HUES48 (cell line): ENCODE data around the gene KRTAP10-1.

Source experiments
- H3K27ac ChIP-seq: one replicate; pipeline ENCODE4 v1.7.0; 2013; ENCODE audit warnings: low read depth, low read length, inconsistent platforms
- H3K27me3 ChIP-seq: 2 replicates; pipeline ENCODE4 v1.6.1; 2013; ENCODE audit warnings: mild to moderate bottlenecking, low read length; ENCODE audit not compliant: control insufficient read depth, insufficient read depth
- H3K36me3 ChIP-seq: 2 replicates; pipeline ENCODE4 v1.6.1; 2013; ENCODE audit warnings: low read length; ENCODE audit not compliant: control insufficient read depth, insufficient read depth
- H3K4me1 ChIP-seq: 2 replicates; pipeline ENCODE4 v1.6.1; 2013; ENCODE audit warnings: mild to moderate bottlenecking, low read length; ENCODE audit not compliant: control insufficient read depth, insufficient read depth
- H3K4me3 ChIP-seq: 2 replicates; pipeline ENCODE4 v1.5.1; 2013; ENCODE audit warnings: mild to moderate bottlenecking, low read depth, low read length
- H3K9ac ChIP-seq: 2 replicates; pipeline ENCODE4 v1.6.1; 2013; ENCODE audit warnings: mild to moderate bottlenecking, low read depth, low read length, moderate library complexity
- H3K9me3 ChIP-seq: 2 replicates; pipeline ENCODE4 v1.6.1; 2013; ENCODE audit warnings: low read length; ENCODE audit not compliant: control insufficient read depth, insufficient read depth

The KRTAP10-1 gene

DNA sequence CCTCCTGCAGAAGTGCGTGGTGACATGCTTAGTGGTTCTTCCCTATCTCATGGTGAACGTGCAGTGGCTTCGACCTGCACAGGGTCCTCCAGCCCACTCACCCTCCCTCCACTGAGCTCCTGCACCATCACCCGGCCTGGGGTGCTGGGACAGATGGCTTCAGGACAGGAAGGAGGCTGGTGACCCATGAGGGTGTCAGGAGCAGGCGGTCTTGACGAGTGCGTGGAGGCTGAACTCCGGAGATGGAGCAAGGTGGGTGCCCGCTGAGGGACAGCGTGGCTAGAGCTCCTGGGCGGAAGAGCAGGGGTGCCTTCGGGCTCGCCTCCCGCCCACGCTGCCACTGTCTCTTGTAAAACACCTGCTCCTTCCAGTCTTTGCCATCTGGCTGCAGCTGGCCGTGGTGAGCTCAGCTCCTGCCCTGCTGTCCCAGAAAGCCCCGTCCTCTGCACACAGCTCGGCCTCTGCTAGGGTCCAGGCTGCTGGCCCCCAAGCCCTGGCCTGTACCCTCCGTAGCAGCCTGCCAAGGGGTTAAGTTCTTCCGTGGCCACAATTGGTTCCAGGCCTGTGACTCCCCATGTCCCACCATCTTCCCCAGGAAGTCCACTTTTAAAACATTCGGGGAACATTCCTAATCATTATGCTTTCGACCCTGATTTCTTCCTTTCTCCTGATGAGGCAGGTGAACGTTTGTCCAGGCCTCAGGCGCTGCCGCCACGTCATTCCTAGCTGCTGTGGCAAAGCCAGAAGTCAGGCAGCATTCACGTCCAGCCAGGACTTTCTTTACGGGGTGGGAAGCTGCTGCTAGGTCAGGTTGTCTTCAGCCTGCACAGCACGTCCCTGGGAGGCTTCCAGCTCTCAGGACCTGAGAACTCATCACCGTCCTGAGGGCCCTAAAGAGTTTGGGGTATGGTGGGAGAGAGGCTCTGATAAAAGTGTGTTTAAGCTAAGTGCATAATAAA is 8.1 kb downstream of the KRTAP10-1 start:
- no peaks in the 10 kb centered on the region for H3K4me1 ChIP-seq
- no peaks in the 10 kb centered on the region for H3K36me3 ChIP-seq
- no peaks in the 10 kb centered on the region for H3K9me3 ChIP-seq
- H3K27ac ChIP-seq, result no peak overlapping the region
- H3K9ac ChIP-seq, result no peak overlapping the region
- no peaks in the 10 kb centered on the region for H3K27me3 ChIP-seq
- no peak overlapping the region for H3K4me3 ChIP-seq

DNA sequence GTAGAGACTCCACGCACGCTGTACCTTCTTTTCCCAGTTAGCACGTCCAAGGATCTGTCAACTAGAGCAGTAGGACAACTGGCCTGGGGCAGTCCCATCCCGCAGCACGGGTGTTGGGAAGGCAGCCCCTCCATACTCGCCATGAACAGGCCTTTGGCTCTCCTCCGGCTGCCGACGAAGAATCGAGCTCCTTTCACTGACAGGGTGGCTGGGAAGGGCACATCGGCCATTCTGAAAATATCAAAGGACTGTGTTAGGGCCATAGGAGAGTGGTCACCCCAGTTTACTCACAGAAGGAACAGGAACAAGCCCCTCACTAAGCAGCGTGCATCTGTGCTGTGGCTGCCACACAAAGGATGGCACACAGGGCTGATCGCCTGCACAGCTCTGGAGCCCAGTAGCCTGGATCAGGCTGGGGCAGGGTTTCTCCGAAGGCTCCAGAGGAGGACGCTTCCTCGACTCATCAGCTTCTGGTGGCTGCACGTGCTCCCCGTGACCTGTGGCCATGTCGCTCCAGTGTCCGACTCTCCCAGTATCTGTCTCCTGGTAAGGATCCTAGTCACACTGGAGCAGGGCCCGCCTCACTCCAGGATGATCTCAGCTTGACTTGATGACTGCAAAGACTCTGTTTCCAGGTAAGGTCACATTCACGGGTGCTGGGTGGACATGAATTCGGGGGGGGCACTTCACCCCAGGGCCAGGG is 8.9 kb downstream of the KRTAP10-1 start:
- Histone ChIP-seq H3K9me3 (no peaks in the 10 kb centered on the region), H3K4me1 (no peaks in the 10 kb centered on the region), H3K36me3 (no peaks in the 10 kb centered on the region), H3K4me3 (no peak overlapping the region), H3K27ac (no peak overlapping the region), H3K27me3 (no peaks in the 10 kb centered on the region), H3K9ac (no peak overlapping the region)

DNA sequence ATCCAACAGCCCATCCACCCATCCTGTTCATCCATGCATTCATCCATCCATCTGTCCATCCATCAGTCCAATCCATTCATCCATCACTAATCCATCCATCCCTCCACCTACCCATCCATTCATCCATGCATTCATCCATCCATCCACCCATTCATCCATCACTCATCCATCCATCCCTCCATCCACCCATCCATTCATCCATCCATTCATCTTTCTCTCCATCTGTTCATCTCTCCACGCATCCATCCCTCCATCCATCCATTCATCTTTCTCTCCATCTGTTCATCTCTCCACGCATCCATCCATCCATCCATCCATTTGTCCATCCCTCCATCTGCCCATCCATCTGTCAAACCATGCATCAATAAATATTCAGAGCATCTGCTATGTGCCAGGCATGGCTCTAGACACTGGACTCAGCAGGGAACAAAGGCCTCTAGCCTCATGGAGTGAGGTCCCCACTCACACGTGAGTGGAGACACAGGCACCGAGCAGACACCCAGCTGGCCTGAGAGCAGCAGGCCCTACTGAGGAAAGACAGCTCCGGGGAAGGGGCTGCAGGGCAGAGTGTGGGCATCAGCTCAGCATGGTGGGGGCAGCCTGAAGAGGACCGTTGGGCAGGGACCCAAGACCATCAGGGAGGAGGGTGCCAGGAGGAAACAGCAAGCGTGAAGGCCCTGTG is 9.6 kb downstream of the KRTAP10-1 start:
- Histone ChIP-seq H3K27me3 (no peaks in the 10 kb centered on the region), H3K9ac (no peak overlapping the region), H3K36me3 (no peaks in the 10 kb centered on the region), H3K27ac (no peak overlapping the region), H3K4me3 (no peak overlapping the region), H3K4me1 (no peaks in the 10 kb centered on the region), H3K9me3 (no peaks in the 10 kb centered on the region)

DNA sequence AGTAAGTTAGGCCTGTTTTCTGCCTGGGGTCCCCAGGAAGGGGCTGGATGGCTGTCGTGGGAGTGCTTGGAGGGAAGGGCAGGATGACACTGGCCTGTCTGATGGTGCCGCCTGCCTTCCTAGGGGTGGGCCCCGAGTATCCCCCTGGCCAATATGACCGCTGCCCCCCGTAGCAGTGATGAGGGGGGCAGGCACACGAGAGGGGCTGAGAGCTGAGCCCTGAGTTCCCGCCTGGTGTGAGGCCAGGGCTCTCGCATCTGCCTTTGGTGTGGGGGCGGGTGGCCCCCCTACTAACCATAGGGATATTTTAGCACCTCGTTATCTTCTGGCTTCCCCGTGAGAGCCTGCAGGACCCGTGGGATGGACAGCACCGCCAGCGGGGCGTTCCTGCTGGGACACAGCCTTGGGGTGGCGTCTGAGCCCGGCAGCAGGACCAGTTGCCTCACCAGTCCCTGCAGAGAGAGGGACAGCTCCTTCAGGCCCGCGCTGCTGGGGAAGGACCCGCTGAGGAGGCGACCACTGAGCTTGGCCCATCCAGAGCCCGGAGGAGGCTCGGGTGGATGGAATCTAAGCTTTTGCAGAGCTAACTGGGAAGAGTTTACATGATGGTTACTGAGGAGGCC is 10.4 kb downstream of the KRTAP10-1 start:
- Histone ChIP-seq H3K27ac (no peak overlapping the region), H3K9ac (no peak overlapping the region), H3K9me3 (no peaks in the 10 kb centered on the region), H3K27me3 (no peaks in the 10 kb centered on the region), H3K4me3 (no peak overlapping the region), H3K4me1 (no peaks in the 10 kb centered on the region), H3K36me3 (no peaks in the 10 kb centered on the region)

DNA sequence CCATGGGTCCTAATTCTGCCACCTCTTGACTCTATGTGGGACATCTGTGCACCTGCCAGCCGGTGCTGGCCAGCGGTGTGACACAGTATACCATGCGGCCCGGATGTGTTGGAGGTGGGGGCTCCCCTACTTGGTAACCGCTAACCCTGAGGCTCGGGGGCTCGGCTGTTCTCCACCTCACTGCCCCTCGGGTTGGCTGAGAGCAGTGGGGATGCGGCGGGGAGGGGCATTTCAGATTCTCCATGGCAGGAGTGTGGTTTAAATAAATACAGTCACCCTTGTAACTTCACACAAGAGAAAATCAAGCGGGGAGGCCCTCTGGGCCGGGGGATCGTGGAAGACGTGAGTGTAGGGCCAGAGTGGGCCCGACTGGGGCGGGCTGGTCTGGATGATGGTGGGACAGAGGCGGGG is 11.0 kb downstream of the KRTAP10-1 start:
- Histone ChIP-seq H3K36me3 (no peaks in the 10 kb centered on the region), H3K4me3 (no peak overlapping the region), H3K27ac (no peak overlapping the region), H3K9ac (no peak overlapping the region), H3K27me3 (no peaks in the 10 kb centered on the region), H3K9me3 (no peaks in the 10 kb centered on the region), H3K4me1 (no peaks in the 10 kb centered on the region)

DNA sequence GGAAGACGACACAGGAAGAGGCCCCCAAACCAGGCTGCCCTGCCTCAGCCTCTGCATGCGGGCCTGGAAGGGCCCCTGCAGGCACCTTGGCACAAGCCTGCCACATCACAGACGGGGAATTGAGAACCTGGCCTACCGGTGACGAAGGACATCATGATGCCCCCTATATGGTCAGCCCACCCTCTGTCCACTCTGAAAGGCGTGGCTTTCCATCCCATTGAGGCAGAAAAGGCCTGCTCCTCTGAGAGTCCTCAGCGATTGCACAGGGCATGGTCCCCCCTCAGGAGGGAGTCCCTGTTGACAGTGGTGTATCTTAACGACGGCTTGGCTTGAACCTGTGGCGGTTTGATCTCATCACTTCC is 11.4 kb downstream of the KRTAP10-1 start:
- Histone ChIP-seq H3K27ac (no peak overlapping the region), H3K9me3 (no peaks in the 10 kb centered on the region), H3K4me3 (no peak overlapping the region), H3K27me3 (no peaks in the 10 kb centered on the region), H3K36me3 (no peaks in the 10 kb centered on the region), H3K4me1 (no peaks in the 10 kb centered on the region), H3K9ac (no peak overlapping the region)

DNA sequence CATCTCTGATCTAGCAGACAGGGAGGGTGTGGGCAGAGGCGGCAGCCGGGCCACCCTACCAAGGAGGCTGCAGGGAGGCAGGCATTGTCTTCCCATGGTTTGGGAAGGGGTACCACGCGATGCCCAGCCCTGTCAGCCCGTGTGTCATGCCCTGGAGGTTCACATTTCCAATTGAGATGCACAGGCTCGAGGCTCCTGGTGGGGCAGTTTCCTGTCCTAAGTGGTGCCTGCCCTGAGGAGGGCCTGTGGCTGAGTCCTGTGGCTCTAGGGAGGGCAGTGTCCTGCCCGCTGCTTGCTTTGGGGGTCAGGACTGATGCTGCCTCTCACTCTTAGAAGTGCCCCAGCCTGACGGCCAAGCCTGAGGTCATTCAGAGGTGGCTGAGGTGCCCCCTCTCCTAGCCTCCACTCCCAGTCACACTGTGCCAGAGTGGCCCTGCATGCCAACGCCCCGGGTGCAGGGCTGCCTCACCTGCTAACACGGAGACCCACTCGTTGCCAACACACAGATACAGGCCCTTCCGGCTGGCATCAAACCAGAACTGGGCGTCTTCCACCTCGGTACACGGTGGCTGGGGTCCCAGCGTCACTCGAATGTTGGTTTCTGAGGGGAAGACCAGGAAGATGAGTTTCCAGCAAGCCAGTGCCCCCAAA is 11.9 kb downstream of the KRTAP10-1 start:
- Histone ChIP-seq H3K4me1 (no peaks in the 10 kb centered on the region), H3K9ac (no peak overlapping the region), H3K9me3 (no peaks in the 10 kb centered on the region), H3K27me3 (no peaks in the 10 kb centered on the region), H3K4me3 (no peak overlapping the region), H3K27ac (no peak overlapping the region), H3K36me3 (no peaks in the 10 kb centered on the region)

DNA sequence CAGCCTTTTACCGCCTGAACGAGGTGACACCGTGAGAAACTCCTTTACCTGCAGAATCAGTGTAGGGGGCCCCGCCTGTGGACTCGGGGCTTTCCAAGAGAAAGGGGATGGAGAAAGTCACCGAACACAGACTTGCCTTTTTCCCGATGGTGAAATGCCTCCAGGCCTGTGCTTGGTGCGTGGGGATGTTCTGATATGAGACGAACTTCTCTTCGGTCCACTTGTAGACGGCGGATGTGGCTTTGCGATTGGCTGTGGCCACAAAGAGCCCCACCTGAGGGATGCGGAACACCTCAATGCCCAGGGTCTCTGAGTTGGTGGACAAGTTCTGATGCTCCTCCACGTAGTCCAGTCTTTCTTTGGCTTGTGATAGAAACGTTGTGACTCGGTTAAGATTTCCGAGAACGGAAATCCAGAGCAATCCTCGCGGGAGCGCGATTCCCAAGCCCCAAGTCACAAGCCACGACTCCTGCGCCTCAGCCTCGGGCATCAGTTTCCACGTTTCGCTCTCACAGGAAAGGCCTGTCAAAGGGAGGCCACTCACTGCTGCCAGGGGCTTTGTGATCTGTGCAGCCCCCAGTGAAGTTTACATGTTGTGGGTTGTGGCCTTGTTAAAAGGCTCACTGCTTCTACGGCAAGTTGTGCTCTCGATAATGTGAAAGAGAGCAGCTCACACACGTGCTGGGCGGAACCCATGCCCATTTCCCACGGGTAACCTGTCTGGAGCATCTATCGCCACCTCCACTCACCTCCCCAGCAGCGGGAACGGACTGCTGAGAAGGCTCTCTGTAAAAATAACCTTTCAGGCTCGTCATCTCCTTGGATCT is 12.6 kb downstream of the KRTAP10-1 start:
- Histone ChIP-seq H3K27me3 (no peaks in the 10 kb centered on the region), H3K4me1 (no peaks in the 10 kb centered on the region), H3K9me3 (no peaks in the 10 kb centered on the region), H3K27ac (no peak overlapping the region), H3K9ac (no peak overlapping the region), H3K36me3 (no peaks in the 10 kb centered on the region), H3K4me3 (no peak overlapping the region)

DNA sequence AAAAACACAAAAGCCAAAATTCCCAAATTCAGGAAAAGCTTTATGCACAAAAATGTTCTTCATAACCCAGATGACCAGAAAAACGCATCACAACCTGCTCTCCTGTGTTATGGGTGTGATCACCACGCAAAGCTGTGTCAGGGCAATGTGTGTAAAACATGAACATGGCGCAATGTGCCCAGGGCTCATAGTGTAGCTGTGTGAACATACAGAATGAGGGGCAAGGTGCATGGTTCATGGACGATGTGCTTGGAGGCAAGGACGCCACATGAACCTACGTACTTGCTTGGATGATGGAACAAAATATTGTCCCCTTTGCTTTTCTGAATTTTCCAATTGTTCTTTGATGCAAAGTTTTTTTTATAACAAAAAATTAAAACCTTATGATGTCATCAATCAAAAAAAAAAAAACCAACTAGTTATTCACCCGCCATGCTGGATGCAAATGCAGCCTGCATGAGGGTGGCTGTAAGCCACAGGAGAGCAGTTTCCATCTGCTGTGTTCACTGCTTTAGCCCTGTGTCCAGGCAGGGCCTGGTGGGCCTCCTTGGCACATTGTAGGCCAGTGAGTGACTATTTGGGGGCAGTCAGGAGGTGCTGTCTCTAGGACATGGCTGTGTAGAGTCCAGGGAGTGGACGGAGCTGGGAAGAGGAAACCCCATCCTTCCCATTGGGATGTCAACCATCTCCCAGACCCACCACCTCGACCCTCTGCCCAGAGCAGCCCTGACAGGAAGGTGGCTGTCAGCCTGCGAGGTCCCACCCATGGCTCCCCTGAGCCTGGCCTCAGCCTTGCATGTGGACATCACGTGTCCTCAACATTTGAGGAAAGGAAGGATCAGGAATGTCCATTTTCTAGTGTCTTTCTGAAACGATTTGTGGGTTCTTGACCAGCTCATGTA is 13.6 kb downstream of the KRTAP10-1 start:
- Histone ChIP-seq H3K4me1 (no peaks in the 10 kb centered on the region), H3K9me3 (no peaks in the 10 kb centered on the region), H3K4me3 (no peak overlapping the region), H3K27ac (no peak overlapping the region), H3K27me3 (no peaks in the 10 kb centered on the region), H3K9ac (no peak overlapping the region), H3K36me3 (no peaks in the 10 kb centered on the region)
